HG02885 (cell line): ENCODE data around the gene ANKRD18B.
"Not testable (repeated sequence)": the region's sequence is repeated elsewhere in the genome, so short reads cannot be mapped to it uniquely, and the experiment has no call there.

Experiments
- ATAC-seq: cut with Tn5 transposase; IDR thresholded peaks from one replicate; pipeline ENCODE4 v1.9.1; 2021; ENCODE audit warnings: mild to moderate bottlenecking; ENCODE audit not compliant: unreplicated experiment, poor library complexity

ANKRD18B gene

GRCh38 chr9:33528069-33528468 lies 4.0 kb downstream of the ANKRD18B start:
- ATAC-seq, result not testable (repeated sequence)

DNA sequence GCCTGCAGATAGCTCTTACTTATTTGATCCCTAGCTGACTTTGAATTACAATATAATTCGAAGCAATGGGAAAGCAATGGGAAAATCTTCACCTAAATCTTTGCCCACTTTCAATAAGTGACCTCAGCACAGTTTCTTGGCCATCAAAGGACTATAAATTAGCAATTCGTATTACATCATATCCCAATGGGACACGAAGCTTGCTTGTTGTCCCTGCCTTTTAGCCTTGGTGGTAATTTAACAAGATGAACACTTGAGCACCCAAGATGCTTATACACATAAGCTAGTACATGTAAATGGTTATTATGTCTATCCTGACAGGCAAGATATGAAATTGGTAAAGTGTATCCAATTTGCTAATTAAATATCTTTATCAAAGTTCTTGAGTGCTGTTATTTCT lies 9.9 kb downstream of the ANKRD18B start:
- ATAC-seq, result not testable (repeated sequence)

- no peak for ATAC-seq
Measured at GRCh38 chr9:33535541-33535940, 11.5 kb downstream of the ANKRD18B start.

DNA sequence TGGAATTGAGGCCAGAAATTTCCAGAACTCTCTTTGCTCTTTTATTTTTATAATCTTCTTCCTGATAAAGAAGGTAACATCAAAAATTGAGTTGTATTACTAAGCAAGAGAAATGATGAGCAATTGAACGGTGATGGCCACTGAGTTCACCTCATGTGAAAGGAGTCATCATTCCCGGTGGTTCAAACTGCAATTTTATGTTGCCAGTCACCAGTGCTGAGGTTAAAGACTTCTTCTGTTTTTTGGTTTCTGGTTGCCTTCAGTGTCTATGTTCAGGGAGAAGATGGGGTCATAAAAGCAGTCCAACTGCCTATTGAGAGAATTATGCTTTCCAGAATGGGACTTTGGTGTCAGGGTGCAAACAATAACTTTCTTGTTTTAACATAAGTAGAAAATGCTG lies 19.4 kb downstream of the ANKRD18B start:
- ATAC-seq, result not testable (repeated sequence)

DNA sequence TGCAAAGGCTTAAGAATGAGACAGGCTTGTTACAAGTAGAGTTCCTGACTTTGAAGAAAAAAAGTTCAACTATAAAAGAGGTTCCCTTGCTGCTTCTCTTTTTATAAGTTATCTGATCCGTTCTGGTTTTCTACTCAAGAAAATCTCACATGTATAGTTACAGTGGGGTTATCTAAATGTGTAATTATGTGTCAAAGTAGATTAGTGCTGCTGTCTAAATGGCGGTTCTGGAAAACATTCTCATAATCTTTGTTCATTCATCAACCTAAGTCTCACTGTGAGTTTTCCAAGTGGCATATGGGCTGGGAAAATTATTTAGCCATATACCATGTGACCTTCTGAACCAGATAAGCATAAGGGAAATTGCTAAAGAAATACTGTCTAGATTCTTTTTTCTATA lies 21.7 kb downstream of the ANKRD18B start:
- not testable (repeated sequence) for ATAC-seq

GRCh38 chr9:33548816-33549215 lies 24.8 kb downstream of the ANKRD18B start:
- ATAC-seq, result not testable (repeated sequence)

DNA sequence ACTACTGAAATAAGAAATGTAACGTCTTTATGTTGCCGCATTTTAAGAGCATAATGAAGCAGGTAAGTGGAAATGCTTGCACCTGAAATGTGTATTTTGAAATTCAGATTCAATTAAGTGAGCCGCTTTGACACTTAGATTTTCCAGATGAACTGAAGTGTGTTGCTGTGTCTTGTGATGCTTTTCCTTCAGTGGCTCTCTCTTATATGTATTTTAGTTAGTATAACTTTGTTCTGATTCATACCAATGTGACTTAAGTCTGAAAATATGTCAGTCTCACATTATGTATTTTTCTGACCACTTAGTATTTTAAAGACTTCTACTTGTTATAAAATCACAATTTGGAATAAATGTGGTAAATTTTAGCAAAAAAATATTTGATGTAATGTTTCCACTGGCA lies 25.4 kb downstream of the ANKRD18B start:
- ATAC-seq, result not testable (repeated sequence)

DNA sequence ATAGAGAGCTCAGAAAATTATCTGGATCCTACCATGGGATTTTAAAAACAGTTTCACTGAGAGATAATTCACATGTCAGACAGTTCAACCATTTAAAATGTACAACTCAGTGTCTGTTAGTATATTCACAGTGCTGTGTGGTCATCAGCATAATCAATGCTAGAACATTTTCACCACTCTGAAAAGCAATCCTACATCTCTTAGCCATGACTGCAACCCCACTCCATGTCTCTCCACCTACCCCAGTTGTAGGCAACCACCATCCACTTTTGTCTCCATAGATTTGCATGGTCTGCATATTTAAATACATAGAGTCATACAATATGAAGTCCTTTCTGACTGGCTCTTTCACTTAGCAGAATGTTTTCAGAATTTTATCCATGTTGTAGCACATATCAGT lies 27.1 kb downstream of the ANKRD18B start:
- not testable (repeated sequence) for ATAC-seq

GRCh38 chr9:33552315-33552725 lies 28.3 kb downstream of the ANKRD18B start:
- ATAC-seq, result not testable (repeated sequence)

GRCh38 chr9:33560217-33560616 lies 36.2 kb downstream of the ANKRD18B start:
- ATAC-seq, result not testable (repeated sequence)

GRCh38 chr9:33562196-33562595 lies 38.1 kb downstream of the ANKRD18B start:
- not testable (repeated sequence) for ATAC-seq

- not testable (repeated sequence) for ATAC-seq
Measured at GRCh38 chr9:33567776-33568175, 43.7 kb downstream of the ANKRD18B start.

DNA sequence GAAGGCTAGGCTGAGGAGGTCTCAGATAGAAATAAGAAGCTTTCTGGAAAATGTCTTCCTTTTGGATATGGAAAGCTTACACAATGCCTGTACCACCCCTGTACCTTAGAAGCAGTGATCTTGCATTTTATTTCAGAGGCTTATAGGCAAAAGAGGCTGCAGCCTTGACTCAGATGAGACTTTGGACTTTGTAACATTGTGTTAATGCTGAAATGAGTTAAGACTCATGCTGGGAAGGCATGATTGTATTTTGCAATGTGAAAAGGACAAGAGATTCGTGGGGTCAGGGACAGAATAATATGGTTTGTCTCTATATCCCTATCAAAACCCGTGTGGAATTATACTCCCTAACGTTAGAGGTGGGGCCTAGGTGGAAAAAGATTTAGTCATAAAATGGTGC lies 53.7 kb downstream of the ANKRD18B start:
- ATAC-seq, result not testable (repeated sequence)

DNA sequence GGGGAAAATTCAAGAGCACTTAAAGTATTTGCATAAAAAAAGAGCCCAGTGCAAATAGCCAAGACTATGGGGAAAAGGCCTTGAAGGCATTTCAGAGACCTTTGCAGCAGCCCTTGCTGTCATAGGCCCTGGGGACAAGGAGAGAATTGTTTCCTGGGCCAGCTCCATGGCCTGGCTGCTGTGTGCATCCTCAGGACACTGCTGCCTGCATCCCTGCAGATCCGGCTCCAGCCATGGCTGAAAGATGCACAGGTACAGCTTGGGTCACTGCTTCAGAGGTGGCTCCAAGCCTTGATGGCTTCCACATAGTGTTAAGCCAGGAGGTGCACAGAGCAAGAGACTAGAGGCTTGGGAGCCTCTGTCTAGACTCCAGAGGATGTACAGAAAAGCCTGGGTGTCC lies 55.9 kb downstream of the ANKRD18B start:
- not testable (repeated sequence) for ATAC-seq

GRCh38 chr9:33582686-33583085 lies 58.6 kb downstream of the ANKRD18B start:
- ATAC-seq, result not testable (repeated sequence)

GRCh38 chr9:33586128-33586527 lies 62.1 kb downstream of the ANKRD18B start:
- not testable (repeated sequence) for ATAC-seq

DNA sequence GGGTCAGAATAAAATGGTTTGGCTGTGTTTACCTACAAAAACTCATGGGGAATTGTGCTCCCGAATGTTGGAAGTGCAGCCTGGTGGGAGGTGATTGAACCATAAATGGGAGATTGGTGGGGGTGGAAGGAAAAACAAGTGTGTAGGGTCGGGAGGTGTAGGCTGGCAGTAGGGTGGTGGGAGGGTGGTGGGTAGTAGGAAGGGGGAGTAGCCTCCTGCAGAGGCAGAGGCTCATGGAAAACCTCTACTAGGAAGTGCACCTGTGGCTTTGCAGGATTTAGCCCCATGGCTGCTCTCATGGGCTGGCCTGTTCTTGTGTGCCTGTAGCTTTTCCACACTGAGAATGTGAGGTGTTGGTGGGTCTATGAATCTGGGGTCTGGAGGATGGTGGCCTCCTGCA lies 63.7 kb downstream of the ANKRD18B start:
- not testable (repeated sequence) for ATAC-seq

DNA sequence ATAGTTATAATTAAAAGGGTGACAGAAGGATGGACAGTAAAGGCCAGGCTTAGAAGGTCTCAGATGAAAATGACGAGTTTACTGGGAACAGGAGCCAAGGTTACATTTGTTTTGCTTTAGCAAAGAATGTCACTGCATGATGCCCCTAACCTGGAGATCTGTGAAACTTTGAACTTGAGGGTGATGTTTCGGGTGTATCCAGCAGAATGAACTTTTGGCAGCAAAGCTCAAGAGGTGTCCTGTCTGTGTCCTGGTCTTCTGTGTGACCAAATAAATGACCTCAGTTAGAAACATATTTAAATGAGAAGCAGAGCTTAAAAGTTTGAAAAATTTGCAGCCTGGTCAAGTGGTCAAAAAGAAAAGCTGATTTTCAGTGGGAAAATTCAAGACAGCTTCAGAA lies 64.8 kb downstream of the ANKRD18B start:
- not testable (repeated sequence) for ATAC-seq

GRCh38 chr9:33590857-33591256 lies 66.8 kb downstream of the ANKRD18B start:
- not testable (repeated sequence) for ATAC-seq

GRCh38 chr9:33596974-33597373 lies 72.9 kb downstream of the ANKRD18B start:
- not testable (repeated sequence) for ATAC-seq

- not testable (repeated sequence) for ATAC-seq
Measured at GRCh38 chr9:33597386-33597785, 73.3 kb downstream of the ANKRD18B start.

- not testable (repeated sequence) for ATAC-seq
Measured at GRCh38 chr9:33598796-33599379, 74.8 kb downstream of the ANKRD18B start.
